Stimulated activated CD4-positive, alpha-beta T cell treated with anti-CD3 and anti-CD28 coated beads, Interleukin-12 subunit alpha, Interleukin-12 subunit beta, amount 100 ng/mL, for 4 hours (primary cell): ENCODE results near the gene SLC2A1.

ENCODE experiments used
- DNase-seq: peaks from one replicate; pipeline ENCODE4 v3.0.0-alpha.2; 2020

Gene SLC2A1

GRCh38 chr1:42958488-42959319, at the start of gene SLC2A1:
Gene SLC2A1 (minus strand): TSS chr1:42958868. CDS start chr1:42958651, 217 bp downstream.
- DNase-seq = peak; percentile 94

GRCh38 chr1:43007377-43008114, 48.9 kb upstream of the SLC2A1 start:
- DNase-seq = no peak

GRCh38 chr1:43005460-43006361, 47.0 kb upstream of the SLC2A1 start:
- no peak for DNase-seq

- DNase-seq = no peak
These were observed 46.2 kb upstream of the SLC2A1 start for GRCh38 chr1:43004587-43005459.

- DNase-seq = no peak
These were observed 44.1 kb upstream of the SLC2A1 start for GRCh38 chr1:43002766-43003165.

GRCh38 chr1:43002116-43002515, 43.4 kb upstream of the SLC2A1 start:
- no peak for DNase-seq

GRCh38 chr1:43001434-43001833, 42.8 kb upstream of the SLC2A1 start:
- DNase-seq = no peak

- DNase-seq = no peak
These were observed 41.6 kb upstream of the SLC2A1 start for GRCh38 chr1:43000271-43000670.

- DNase-seq = no peak
These were observed 40.6 kb upstream of the SLC2A1 start for GRCh38 chr1:42999308-42999707.

GRCh38 chr1:42998386-42998785, 39.7 kb upstream of the SLC2A1 start:
- no peak for DNase-seq

GRCh38 chr1:42996384-42996970, 37.8 kb upstream of the SLC2A1 start:
- no peak for DNase-seq

- DNase-seq = no peak
These were observed 35.0 kb upstream of the SLC2A1 start for GRCh38 chr1:42993502-42994136.

GRCh38 chr1:42992054-42992571, 33.4 kb upstream of the SLC2A1 start:
- DNase-seq = no peak

GRCh38 chr1:42990757-42991346, 32.2 kb upstream of the SLC2A1 start:
- DNase-seq = no peak

GRCh38 chr1:42983693-42984092, 25.0 kb upstream of the SLC2A1 start:
- no peak for DNase-seq

GRCh38 chr1:42983253-42983652, 24.6 kb upstream of the SLC2A1 start:
- DNase-seq = no peak

GRCh38 chr1:42982641-42983040, 24.0 kb upstream of the SLC2A1 start:
- no peak for DNase-seq

GRCh38 chr1:42981871-42982270, 23.2 kb upstream of the SLC2A1 start:
- DNase-seq = no peak

- DNase-seq = no peak
These were observed 22.7 kb upstream of the SLC2A1 start for GRCh38 chr1:42981255-42981805.
